ENCODE data around the gene ZNF346.

DNA sequence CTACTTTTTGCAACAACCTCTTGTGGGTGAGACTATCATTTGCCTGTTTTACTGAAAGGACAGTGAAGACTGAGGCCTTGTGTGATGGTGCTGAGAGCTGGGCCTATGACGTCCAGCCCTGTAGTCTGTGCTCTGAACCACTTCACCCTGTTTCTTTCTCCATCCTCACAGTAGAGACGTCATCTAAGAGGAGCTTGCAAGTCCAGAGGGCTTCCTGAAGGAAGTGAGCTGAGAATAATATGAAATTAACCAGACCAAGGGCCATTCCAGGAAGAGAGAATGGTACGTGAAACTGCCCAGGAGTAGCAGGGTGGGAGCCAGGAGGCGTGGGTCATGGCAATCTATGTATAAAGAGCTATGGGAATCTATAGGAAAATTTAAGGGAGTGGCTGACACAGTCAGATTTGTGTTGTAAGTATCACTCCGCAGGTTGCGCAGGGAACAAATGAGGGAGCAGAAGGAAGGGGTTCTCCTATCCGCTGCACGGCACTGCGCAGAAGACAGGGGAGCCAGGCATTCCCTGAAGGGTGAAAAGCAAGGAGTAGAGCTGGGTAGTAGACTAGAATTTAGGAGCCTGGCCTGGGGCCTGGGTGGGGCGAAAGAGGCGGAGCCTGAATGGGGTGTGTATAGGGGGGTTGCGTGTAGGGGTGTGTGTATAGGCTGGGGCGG lies 63.6 kb downstream of the ZNF346 start:
- TF ChIP-seq POLR2AphosphoS5 (IDR thresholded peaks at IDR 0.05) (no peak), POLR2A (IDR thresholded peaks at IDR 0.05; ENCODE audit: low read depth) (no peak)
- TF ChIP-seq, protein P1, sequence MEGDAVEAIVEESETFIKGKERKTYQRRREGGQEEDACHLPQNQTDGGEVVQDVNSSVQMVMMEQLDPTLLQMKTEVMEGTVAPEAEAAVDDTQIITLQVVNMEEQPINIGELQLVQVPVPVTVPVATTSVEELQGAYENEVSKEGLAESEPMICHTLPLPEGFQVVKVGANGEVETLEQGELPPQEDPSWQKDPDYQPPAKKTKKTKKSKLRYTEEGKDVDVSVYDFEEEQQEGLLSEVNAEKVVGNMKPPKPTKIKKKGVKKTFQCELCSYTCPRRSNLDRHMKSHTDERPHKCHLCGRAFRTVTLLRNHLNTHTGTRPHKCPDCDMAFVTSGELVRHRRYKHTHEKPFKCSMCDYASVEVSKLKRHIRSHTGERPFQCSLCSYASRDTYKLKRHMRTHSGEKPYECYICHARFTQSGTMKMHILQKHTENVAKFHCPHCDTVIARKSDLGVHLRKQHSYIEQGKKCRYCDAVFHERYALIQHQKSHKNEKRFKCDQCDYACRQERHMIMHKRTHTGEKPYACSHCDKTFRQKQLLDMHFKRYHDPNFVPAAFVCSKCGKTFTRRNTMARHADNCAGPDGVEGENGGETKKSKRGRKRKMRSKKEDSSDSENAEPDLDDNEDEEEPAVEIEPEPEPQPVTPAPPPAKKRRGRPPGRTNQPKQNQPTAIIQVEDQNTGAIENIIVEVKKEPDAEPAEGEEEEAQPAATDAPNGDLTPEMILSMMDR (IDR thresholded peaks at IDR 0.05): no peak
